GM19035 (cell line): Measurements from ENCODE around the gene DUS2.

Experiments
- ATAC-seq: cut with Tn5 transposase; IDR thresholded peaks from one replicate; pipeline ENCODE4 v1.9.1; 2021; ENCODE audit not compliant: unreplicated experiment

The DUS2 gene

GRCh38 chr16:68074850-68075555 is 51.9 kb downstream of the DUS2 start:
- peak; percentile 83 for ATAC-seq

- no peak for ATAC-seq
These were observed 52.9 kb downstream of the DUS2 start for GRCh38 chr16:68075980-68076379.

- no peak for ATAC-seq
These were observed 53.5 kb downstream of the DUS2 start for GRCh38 chr16:68076560-68076959.

- ATAC-seq = no peak
These were observed 55.0 kb downstream of the DUS2 start for GRCh38 chr16:68077866-68078700.

- ATAC-seq = no peak
These were observed 55.8 kb downstream of the DUS2 start for GRCh38 chr16:68078701-68079375.

- no peak for ATAC-seq
These were observed 56.2 kb downstream of the DUS2 start for GRCh38 chr16:68079376-68079625.

- no peak for ATAC-seq
These were observed 56.7 kb downstream of the DUS2 start for GRCh38 chr16:68079626-68080344.

GRCh38 chr16:68081861-68082628 is 59.0 kb downstream of the DUS2 start:
- no peak for ATAC-seq

GRCh38 chr16:68082629-68083238 is 59.6 kb downstream of the DUS2 start:
- no peak for ATAC-seq

- ATAC-seq = no peak
These were observed 60.2 kb downstream of the DUS2 start for GRCh38 chr16:68083239-68083781.

GRCh38 chr16:68083861-68084503 is 60.9 kb downstream of the DUS2 start:
- ATAC-seq = no peak

GRCh38 chr16:68084504-68085258 is 61.6 kb downstream of the DUS2 start:
- ATAC-seq = peak; percentile 63

- ATAC-seq = peak; percentile 64
These were observed 62.4 kb downstream of the DUS2 start, which contains the start of gene NFATC3 for GRCh38 chr16:68085259-68086071. Gene NFATC3 (plus strand): TSS chr16:68085370. CDS start chr16:68085682, 312 bp downstream.

- ATAC-seq = no peak
These were observed 63.3 kb downstream of the DUS2 start for GRCh38 chr16:68086336-68086841.

- ATAC-seq = no peak
These were observed 63.8 kb downstream of the DUS2 start for GRCh38 chr16:68086860-68087268.

GRCh38 chr16:68087688-68088087 is 64.6 kb downstream of the DUS2 start:
- no peak for ATAC-seq

GRCh38 chr16:68088130-68088972 is 65.3 kb downstream of the DUS2 start:
- ATAC-seq = no peak
